C4-2B (cell line): ENCODE data around the gene EMID1.

ENCODE experiments used
- CTCF ChIP-seq: fragments of 450-650 bp; conservative IDR thresholded peaks from 2 replicates; pipeline ENCODE4 v1.5.1; 2017; ENCODE audit warnings: mild to moderate bottlenecking
- ZFX ChIP-seq: fragments of 450-650 bp; IDR thresholded peaks from 2 replicates; pipeline ENCODE4 v1.6.1; 2017

- no peak for TF ChIP-seq CTCF
- no peak for TF ChIP-seq ZFX
These were observed 85.5 kb downstream of the EMID1 start for GRCh38 chr22:29291215-29291614.
